Inflammatory macrophage treated with lipopolysaccharide for 4 hours (primary cell): ENCODE data around the gene SORCS2.
A peak's percentile ranks its signal among the peaks of the same experiment; 100 is the strongest.

ENCODE experiments used
- DNase-seq: peaks from one replicate; pipeline ENCODE4 v3.0.0-alpha.2; 2020

The SORCS2 gene

DNA sequence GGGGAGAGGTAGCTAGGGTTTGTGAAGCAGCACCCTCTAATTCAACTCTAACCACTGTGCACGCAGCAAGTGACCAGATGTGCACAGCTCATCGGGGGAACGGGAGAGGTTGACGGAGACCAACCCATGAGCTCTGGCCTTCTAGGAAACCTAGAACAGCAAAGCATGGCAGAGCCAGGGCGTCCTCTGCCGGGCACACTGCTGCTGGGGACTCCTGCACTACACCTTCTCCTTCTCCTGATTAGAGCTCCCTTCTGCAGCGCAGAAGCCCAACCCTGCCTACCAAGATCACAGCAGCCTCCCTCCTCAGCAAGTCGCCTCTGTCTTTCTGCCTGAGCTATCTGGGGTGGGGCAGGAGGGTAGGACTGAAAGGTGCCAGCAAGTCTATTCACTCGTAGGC is 494.7 kb downstream of the SORCS2 start:
- DNase-seq: no peak

DNA sequence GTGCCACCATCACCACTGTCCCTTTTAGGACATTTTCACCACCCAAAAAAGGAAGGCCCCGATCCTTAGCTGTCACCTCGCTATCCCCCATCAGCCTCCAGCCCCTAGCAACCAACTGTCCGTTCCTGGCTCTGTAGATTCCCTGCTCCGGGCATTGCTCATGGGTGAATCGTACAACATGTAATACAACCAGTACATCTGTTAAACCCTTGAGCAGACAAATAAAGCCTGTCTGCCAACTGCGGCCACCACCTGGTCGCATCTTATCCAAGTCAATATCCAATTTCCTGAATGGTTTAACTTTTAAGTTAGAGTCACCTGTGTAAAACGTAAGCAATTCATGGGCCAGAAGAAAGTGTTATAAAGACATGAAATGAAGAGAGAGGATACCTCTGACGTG is 495.5 kb downstream of the SORCS2 start:
- no peak for DNase-seq

DNA sequence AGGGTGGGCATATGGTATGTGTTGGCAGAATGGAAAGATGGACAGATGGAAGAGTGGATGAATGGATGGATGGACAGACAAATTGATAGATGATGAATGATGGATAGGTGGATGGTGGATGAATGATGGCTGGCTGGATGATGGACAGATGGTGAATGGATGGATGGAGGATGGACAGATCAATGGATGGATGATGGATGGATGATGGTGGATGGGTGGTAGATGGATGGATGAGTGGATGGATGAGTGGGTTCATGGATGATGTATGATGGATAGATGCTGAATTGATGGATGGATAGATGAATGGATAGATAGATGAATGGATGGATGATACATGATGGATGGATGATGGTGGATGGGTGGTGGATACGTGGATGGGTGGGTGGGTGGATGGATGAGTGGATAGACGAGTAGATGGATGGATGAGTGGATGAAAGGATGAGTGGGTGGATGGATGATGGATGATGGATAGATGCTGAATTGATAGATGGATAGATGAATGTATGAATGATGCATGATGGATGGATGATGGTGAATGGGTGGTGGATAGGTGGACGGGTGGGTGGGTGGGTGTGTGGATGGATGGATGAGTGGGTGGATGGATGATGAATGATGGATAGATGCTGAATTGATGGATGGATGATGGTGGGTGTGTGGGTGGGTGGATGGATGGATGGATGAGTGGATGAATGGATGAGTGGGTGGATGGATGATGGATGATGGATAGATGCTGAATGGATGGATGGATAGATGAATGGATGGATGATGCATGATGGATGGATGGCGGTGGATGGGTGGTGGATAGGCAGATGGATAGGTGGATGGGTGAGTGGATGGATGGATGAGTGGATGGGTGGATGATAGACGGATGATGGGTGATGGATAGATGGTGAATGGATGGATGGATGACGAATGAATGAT is 497.7 kb downstream of the SORCS2 start:
- no peak for DNase-seq

DNA sequence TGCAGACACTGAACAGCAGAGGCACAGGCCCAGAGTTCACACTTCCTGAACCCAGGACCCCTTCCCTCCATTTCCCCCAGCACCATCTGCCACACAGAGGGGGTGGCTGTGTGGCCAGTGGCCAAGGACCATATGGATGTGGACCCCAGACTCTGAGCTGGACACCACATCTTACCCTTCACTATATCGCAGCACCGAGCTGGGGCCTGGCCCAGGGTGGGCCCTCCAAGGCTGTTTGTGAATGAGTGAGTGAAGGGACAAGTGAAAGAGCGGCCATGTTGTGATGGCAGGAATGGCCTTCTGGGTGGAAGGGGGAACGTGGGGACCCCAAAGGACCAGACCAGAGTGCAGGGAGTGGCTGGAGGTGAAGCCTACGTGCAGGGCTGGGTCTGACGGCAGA is 498.7 kb downstream of the SORCS2 start:
- no peak for DNase-seq

DNA sequence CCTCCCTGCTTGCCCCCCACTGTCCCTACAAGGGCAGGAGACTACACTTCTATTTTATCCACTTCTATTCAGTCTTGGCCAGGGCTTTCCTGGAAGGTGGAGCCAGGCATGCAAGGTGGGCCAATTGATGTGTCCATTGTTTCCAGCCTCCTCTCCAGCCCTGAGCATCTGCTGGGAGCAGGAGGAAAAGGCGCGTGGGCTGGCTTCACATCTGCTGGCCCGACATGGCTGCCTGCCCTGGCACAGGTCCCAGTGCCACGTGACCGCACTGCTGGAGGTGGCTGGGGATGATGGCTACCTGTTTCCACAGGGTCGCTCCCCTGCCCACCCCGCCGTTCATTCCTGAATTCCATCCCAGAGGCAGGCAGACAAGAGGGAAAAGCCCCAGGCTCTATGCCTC is 499.6 kb downstream of the SORCS2 start:
- no peak for DNase-seq

DNA sequence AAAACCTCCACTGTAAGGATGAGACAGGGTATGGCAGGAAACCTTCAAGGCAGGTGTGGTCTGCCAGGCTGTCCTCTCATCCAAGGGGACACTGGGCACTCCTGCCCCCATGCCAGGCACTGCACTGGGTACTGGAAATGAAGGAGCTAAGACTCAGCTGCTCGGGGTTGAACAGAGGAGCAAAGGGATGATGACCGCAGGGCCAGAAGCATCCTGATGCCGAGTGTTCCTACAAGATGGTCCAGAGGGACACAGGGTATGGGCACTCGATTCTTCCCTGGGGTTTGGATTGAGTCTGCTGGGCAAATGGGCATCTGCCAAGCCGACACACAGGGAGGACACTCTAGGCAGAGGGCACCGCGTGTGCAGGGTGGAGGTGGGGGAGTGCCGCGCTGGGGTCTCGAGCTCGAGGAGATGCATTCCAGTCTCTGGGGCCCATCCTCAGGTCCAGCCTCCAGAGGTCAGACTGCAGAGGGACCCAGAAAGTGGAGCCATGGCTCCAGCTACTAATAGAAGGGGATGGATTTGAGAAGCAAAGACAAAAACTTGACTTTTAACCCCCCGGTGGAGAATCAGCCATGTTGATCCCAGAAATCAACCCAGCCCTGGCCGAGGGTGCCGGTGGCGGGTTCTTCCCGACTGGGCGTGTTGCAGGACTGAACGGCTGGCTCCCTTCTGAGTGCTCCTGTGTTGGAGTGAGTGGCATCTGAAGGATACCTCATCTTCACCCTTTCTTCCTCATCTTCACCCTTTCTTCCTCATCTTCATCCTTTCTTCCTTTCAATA is 500.3 kb downstream of the SORCS2 start:
- no peak for DNase-seq

DNA sequence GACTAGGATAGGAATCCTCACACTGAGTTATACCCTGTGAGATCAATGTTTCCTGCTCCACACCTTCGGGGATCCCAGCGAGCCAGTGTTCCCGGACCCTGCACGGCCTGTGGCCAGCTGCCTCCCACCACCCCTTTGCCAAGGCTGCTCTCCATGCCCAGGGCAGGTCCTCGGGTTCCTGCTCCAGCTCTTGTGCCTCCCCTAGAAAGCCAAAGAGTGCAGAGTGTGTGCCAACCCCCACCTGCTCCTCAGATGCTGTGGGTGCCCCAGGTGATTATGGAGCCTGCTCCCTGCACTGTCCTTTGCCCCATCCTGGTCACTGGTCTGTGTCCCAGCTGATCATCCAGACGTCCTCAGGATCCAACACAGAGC is 500.9 kb downstream of the SORCS2 start:
- no peak for DNase-seq

DNA sequence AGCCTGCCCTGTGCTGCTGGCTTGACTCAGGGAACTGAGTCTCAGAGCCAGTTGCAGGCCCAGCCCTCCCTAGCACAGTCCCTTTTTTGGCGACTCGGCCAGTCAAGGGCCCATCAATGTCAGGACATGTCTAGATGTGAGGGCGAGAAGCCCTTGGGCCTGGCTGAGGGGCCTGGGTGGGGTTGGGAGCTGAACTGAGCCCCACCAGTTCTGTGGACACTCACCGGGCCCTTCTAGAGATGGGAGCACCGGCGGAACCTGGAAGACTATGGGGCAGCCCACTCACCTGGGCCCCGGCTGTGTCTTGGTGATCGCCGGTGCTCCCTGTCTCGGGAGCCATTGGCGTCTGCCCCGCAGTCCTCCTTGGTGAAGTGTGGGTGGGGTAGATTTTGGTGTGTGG is 501.4 kb downstream of the SORCS2 start:
- DNase-seq: no peak

DNA sequence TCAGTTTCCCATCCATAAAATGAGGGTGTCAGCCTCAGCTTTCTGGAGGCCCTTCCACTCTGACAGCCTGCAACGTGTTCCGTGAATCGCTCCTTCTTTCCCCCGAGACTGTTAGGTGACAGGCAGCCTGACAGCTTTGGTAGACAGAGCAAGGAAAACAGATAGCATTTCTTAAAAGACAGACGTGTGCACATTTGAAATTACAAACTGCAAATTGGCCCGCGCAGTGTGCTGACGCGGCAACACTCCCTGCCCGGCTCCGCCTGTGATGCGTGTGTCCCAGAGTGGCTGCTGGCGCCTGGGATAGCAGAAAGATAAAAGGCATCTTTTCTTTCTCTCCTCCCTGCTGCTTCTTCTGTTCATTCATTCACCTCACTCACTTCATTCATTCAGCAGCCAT is 502.0 kb downstream of the SORCS2 start:
- DNase-seq: no peak

DNA sequence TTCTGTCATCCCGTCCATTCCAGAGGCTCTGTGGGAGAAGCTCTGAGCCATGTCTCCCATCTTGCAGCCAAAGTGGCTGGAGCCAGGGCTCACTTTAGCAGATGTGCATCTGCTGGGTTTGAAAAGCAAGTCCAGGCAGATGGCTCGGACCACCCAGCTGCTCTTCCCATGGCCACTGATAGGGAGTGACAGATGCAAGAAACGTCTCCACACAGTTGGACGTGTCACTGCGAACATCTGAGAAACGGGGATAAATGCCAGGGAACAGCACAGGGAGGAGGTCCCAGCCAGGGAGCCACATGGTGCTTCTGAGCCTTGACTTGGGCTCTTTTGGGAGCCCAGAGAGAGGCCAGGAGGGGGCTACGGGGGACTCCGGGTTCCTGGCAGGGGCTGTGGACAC is 505.0 kb downstream of the SORCS2 start:
- DNase-seq: no peak

DNA sequence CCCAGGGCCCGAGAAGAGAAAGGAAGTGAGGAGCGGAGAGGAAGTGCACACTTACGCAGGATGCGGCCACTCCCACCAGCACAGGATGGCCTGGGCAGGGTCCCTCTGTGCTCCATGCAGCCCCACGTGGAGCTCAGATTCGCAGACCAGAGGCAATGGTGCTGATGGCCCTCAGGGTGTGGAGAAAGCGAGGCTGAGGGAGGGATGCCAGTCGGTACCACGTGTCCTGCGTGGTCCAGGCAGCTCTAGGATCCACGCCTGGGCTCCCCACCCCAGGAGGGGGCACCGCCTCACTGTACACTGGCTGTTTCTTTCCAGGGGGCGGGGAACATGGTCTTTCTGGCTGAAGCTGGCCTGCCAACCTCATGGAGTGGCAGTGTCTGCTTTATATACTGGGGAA is 505.5 kb downstream of the SORCS2 start:
- no peak for DNase-seq

DNA sequence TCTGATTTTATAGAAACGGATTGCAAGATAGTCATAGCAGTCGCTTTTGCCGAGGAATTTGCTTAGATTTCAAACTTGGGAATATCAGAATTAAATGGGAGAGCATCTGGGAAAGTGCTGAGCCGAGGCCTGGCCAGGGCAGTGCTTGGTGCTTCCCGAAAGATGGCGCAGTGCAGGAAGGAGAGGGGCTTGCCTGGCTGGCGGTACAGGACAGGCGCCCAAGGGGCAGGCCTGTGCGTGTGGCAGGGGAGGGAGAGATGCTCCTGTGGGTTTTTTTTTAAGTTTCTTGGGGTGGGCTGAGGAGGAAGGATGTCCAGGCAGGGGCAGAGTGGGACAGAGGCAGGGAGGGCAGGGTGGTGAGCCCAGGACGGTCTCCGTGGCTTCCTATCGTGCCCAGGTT is 506.2 kb downstream of the SORCS2 start:
- DNase-seq: no peak

DNA sequence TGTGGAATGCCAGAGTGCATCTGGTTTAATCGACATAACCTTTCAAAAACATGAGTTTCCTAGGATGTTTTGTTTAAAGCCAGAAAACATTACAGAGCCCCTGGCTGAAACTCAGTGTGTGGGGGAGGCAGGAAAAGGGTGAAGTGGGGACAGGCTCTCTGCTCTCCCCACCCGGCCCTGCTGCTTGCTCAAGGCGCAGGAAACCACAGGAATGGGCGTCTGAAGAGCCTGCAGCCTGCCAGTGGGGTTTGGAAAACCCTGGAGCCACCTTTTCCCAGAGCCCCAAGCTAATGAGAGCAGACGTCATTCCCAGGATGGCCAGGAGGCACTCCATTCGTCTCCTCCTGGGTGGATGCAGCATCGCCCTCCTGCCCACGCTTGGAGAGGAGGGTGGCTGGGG is 506.7 kb downstream of the SORCS2 start:
- no peak for DNase-seq

DNA sequence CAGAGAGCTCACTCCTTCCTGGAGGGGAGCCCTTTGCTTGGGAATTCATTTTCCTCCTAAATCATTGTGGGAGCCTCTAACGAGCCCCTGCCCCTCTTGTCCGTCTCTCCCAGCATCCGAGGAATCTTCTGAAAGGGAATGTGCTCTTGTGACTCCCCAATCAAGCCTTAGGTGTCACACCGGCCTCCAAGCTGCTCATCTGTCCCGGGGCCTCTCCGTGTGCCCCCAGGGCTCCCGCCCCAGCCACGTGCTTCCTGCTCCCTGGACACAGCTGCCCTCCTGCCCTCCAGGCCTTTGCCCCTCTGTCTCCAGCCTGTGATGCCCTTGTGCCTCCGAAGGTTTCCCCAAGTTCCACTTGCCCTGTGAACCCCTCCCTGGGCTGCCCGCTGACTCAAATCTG is 507.5 kb downstream of the SORCS2 start:
- DNase-seq: no peak

DNA sequence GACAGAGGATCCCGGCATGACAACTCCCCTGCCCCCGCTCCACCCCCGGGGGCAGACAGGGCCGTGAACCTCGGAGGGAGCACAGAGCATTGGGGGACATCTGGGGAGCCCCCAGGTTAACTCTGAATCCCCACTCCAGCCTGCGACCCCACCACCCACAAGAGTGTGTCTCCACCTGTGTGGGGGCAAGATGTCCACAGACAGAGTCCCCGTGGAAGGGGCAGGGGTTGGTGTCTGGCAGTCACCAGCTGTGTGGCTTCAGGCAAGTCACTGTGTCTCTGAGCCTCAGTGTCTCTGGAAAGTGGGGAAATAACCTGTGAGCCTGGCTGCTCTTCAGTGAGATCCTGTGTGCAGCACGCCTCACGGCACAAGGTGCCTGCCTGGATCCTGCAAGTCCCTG is 508.3 kb downstream of the SORCS2 start:
- no peak for DNase-seq

DNA sequence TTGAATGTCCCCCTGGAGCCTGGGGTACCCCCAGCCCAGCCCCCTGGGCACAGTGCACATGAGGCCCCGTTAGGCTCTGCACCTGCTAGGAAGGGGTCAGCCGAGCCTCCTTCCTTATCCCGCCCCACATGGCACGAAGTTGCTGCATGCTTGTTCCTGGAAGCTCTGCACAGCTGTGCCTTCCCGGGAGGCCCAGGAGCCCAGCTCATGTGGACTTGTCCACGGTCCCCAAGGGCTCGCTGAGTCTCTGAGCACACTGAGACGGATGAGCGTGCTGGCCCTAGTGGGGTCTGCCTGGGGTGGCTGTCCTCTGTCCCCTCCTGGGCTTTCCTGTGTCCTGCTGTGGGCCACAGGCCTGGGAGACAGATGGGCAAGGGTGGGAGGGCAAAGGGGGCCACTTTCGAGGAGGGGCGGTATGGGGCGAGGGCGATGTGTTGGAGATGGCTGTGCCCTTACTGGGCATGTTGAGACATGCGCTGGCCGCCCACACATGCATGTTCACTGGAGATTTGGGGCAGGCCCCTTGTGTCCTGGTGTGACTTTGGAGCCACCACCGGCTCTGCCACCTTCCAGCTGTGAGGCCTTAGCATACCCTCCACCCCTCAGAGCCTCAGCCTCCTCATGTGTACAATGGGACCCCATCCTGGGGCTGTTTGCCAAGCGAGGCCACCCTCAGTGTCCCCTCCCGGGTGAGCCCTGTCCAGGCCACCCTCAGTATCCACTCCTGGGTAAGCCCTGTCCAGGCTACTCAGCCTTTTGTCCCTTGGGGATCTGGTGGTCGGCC is 509.7 kb downstream of the SORCS2 start:
- no peak for DNase-seq

DNA sequence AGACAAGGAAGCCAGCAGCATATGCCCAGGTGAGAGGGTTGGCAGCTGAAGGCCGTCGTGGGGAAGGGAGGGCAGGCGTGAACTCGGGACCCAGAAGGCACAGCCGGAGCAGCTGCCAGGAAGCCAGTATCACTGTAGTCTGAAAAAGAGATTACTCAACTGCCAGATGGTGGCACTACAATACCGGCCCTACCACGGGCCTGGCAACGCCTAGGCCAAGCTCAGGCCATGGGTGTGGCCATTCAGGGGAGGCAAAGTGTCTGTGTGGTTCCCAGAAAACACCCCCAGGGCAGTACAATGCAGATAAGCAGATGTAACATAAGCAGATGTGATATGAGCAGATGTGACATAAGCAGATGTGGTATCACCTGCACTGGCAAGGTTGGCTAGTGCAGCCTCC is 511.4 kb downstream of the SORCS2 start:
- peak; percentile 33 for DNase-seq

DNA sequence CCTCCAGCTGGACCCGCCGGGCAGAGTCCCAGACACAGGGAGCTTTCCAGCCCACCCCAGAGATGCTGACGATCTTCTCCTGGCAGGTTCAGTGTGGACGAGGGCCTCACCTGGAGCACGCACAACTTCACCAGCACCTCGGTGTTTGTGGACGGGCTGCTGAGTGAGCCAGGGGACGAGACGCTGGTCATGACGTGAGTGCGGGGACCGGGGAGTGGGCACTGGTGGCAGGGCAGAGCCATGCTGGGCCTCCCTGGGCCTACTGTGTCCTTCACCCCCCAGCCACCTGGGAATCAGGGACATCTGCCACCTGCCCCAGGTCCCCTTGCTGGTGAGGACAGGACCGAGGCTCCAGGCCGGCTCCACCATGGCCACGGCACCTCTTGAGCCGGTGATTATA is 511.8 kb downstream of the SORCS2 start:
- DNase-seq: no peak

DNA sequence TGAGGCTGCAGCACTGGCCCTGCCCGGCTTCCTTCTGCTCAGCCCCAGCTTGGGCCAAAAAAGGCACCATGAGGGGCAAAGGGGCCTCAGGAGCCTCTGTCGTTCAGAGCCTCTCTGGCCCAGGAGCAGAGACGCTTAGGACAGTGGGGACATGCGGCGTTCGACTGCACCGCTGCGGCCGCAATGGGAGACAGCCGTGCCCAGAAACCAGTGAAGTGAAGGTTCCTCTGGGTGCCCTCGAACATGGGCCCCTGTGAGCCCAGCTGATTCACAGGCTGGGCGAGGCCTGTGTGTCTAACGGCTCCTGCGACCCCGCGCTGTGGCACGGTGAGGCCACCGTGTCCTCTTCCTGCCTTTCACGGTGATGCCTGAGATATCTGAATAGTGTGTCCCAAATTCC is 512.3 kb downstream of the SORCS2 start:
- DNase-seq: no peak

DNA sequence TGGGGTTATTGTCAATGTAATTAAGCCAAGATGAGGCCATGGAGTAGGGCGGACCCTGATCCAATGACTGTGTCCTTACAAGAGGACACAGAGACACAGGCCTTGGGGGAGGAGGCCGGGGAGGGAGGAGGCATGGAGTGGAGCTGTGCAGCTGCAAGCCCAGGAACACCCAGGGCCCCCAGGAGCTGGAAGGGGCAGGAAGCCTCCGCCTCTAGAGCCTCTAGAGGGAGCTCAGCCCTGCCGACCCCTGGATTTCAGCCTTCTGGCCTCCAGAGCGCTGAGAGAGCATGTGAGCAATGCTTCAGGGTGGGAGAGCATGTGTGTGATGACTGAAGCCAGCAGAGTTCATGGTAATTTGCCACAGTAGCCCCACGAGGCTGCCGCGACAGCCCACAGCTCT is 512.7 kb downstream of the SORCS2 start:
- DNase-seq: no peak

DNA sequence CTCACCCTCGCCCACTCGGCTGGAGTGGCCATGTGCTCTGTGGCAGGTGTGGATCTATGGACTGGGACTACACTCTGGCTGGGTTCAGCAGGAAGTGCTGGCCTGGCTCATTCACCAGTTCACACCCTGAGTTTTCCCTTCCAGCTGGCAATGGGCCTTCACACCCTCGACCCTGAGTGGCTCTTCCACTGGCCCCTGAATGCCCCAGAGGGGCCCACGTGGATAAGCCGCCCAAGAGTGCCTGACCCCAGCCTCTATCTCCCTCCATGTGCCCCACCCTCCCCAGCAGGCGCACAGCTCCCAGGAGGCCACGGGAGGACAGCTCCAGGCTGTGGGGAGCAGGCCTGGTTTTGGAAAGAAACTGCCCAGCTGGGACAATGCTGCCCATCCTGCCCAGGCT is 513.3 kb downstream of the SORCS2 start:
- DNase-seq: no peak

DNA sequence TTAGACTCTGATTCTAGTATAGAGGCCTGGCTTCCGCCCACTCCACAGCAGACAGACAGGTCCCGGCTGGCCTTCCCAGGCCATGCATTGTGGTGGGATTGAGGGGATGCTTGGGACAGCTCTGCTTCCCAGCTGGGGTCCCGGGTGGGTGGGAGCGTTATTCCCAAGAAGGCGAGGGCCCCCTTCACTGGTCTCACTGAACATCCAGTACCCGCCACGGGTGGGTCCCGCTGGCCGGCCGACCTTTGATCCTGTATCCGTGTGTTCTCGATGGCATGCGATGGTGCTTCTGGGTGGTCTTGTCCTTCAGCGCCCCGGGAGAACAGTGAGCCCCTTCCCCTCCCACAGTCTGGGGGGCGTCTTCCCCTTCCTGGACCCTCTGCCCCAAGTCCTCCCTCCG is 515.9 kb downstream of the SORCS2 start:
- DNase-seq: no peak

DNA sequence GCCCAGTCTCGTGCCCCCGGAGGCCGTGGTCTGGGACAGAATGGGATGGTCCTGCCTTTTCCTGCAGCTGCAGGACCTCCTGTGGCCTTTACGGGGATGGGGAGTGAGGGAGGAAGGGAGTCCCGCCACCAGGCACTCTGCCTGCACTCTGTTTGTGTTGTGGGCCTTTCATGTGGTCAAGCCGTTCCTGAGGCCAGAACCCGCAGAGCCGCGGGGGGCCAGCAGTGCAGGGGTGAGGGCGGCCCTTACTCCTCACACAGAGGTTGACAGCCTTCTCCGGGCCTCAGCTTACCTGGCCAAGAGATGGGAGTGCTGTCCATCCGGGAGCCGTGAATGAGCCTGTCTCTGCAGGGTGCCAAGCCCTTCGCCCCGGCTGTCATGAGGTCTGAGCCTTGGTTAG is 516.6 kb downstream of the SORCS2 start:
- DNase-seq: no peak

DNA sequence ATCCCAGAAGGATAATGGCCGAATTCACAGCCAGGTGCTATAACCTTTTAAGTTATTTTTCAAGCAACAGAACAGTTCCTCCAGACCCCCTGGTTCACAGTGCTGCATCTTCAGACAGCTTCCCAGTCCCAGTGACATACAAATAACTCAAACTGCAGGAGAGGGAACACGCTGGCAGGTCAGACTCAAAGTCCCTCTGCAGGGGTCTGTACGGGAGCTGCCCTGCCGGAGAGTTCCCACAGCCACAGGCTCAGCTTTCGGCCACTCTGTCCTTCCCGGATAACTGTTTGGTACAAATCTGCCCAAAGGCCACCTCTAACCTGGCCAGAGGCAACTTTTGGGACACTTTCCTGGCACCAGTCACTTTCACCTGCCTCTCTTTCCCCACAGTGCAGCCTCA is 517.1 kb downstream of the SORCS2 start:
- DNase-seq: no peak
